ENCODE measurements around the gene SPRR1A.

SPRR1A gene

DNA sequence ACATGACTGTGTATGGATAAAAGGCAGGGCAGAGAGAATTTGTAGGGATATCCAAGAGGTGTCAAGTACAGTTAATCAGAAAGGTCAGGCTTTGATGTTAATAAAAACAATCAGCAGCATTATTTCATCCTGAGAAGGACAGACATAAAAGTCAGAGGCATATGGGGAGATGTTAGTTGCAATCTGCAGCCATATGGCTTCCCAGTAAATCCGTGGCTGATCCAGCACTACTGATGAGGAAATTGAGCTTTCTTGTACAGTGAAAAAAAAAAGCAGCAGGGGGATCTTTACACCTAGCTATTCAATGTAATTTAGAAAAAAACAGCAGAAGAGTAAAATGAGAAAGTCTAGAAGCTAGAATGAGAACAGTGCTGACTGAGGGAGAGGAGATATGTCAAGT, 44.9 kb downstream of the SPRR1A start:
- no peak for DNase-seq (ENCODE audit: low read depth, low spot score)

DNA sequence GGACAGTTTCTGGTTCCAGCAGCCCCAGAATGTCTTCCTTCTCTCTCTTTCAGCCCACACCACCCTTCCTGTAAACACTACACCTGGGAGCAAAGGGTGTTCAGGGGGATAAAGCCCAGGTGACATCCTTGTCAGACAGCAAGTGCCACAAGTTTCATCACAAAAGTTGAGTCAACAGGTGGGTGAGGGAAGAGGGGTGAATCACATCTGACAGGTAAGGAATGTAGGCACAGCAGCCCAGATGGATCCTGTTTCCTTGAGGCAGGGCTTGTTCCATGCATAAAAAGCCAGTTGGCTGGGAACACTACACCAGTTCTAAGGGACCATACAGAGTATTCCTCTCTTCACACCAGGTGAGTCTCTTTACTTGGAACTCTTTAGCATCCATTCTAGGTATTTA, 47.0 kb downstream of the SPRR1A start, which contains the start of gene SPRR1B:
SPRR1B (plus strand) TSS at position 309 of the 400 bp plus-strand sequence. CDS start 1,143 bp downstream, outside the sequence.
- DNase-seq (ENCODE audit: low read depth, low spot score), result no peak

DNA sequence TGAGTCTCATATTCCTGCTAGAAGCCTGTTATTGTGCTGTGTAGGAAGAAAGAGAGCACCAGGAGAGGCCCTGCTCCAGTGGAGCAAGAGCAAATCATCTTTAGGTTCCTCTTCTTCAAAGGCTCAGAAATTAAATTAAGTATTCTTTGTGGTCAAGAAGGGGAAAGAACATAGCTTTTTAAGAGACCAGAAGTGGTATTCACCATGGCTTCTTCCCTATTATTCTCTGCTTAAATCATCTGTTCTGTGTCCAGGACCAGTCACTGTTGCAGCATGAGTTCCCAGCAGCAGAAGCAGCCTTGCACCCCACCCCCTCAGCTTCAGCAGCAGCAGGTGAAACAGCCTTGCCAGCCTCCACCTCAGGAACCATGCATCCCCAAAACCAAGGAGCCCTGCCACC, 48.2 kb downstream of the SPRR1A start:
- no peak for DNase-seq (ENCODE audit: low read depth, low spot score)

DNA sequence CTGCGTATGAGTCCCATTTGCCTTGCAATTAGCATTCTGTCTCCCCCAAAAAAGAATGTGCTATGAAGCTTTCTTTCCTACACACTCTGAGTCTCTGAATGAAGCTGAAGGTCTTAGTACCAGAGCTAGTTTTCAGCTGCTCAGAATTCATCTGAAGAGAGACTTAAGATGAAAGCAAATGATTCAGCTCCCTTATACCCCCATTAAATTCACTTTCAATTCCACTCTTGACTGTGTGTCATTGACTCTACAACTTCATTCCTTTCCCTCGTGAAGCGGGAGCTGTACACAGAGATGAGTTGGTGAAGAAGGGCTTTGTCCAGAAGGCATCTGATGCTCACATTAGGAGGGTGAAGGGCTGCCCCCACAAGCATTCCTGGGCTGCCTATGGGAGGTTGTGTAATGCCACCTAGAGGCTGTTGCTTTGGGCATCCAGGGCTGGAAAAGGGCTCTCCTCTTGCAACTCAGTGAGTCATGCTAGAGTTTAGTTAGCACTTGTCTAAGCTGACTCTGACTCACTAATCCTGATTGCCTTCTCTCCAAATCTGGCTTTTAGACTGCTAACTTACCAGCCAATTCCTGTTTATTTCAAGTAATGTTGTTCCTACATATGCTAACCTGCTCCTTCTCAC, 48.9 kb downstream of the SPRR1A start:
- DNase-seq (ENCODE audit: low read depth, low spot score), result no peak

DNA sequence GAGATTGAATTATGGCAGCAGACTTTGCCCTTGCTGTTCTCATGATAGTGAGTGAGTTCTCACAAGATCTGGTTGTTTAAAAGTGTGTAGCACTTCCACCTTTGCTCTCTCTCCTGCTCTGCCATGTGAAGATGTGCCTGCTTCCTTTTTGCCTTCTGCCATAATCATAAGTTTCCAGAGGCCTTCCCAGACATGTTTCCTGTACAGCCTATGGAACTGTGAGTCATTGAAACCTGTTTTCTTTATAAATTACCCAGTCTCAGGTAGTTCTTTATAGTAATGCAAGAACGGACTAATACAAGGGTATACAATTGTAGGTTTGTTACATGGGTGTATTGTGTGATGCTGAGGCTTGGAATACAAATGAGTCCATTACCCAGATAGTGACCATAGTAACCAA, 51.3 kb downstream of the SPRR1A start:
- no peak for DNase-seq (ENCODE audit: low read depth, low spot score)

Data from activated CD4-positive, CD25-positive, alpha-beta regulatory T cell treated with anti-CD3 and anti-CD28 coated beads, Interleukin-2, amount 50 U/mL, for 16 hours (primary cell).